ENCODE results near the gene SLC15A3.

Gene SLC15A3

DNA sequence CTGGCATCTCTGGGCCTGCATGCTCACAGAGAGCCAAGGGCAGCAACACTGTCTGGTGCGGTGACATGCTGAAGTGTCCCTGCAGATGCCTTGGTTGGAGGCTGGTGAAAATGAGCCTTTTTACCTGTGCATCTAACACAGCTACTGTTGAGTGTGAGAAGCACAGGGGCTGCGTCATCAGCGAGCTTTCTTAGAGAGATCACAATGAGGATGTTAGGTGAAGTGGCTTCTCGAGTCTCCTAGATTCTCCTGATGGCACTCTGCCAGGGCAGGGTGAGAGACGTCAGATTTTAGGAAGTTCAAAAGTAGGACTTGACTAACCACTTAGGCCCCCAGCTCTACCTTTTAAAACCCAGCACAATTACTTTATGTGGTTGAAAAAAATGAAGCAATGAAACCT lies 3.6 kb upstream of the SLC15A3 start:
- ATAC-seq (ENCODE audit: low read depth) (no peak), DNase-seq (ENCODE audit: low spot score) (no peak)
- TF ChIP-seq, protein P1, sequence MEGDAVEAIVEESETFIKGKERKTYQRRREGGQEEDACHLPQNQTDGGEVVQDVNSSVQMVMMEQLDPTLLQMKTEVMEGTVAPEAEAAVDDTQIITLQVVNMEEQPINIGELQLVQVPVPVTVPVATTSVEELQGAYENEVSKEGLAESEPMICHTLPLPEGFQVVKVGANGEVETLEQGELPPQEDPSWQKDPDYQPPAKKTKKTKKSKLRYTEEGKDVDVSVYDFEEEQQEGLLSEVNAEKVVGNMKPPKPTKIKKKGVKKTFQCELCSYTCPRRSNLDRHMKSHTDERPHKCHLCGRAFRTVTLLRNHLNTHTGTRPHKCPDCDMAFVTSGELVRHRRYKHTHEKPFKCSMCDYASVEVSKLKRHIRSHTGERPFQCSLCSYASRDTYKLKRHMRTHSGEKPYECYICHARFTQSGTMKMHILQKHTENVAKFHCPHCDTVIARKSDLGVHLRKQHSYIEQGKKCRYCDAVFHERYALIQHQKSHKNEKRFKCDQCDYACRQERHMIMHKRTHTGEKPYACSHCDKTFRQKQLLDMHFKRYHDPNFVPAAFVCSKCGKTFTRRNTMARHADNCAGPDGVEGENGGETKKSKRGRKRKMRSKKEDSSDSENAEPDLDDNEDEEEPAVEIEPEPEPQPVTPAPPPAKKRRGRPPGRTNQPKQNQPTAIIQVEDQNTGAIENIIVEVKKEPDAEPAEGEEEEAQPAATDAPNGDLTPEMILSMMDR (IDR thresholded peaks at IDR 0.05; ENCODE audit: poor library complexity, severe bottlenecking) = no peak
- no peaks in the 10 kb centered on the region for H3K4me1 ChIP-seq (ENCODE audit: insufficient read depth, poor library complexity, severe bottlenecking)
- no peaks in the 10 kb centered on the region for H3K27me3 ChIP-seq (ENCODE audit: insufficient read depth, poor library complexity, severe bottlenecking)
- no peaks in the 10 kb centered on the region for H3K9me3 ChIP-seq (ENCODE audit: severe bottlenecking)
- no peaks in the 10 kb centered on the region for H3K36me3 ChIP-seq (ENCODE audit: low read depth)
- H3K27ac ChIP-seq (ENCODE audit: poor library complexity, severe bottlenecking) = no peak overlapping the region
- H3K4me3 ChIP-seq (ENCODE audit: severe bottlenecking) = no peak overlapping the region

DNA sequence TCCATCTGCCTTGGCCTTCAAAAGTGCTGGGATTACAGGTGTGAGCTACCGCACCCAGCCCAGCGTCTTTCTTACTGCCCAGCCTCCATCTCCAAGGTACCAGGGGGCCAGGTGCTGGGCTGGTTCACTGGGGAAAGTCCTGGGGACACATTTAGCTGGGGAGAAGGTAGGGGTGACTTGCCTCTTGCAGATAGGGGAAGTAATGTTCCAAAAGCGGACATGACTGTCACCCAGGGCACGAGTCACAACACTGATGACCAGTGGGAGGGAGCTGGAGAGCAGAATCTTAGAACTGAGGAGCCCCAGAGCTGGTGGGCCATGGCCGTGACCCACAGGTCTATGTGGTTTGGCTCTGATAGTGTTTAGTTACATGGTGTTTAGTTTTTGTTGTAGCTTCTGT lies 2.4 kb upstream of the SLC15A3 start:
- no peaks in the 10 kb centered on the region for H3K9me3 ChIP-seq (ENCODE audit: severe bottlenecking)
- no peak for ATAC-seq (ENCODE audit: low read depth)
- H3K4me3 ChIP-seq (ENCODE audit: severe bottlenecking) = no peak overlapping the region
- DNase-seq (ENCODE audit: low spot score) = no peak
- no peaks in the 10 kb centered on the region for H3K36me3 ChIP-seq (ENCODE audit: low read depth)
- H3K4me1 ChIP-seq (ENCODE audit: insufficient read depth, poor library complexity, severe bottlenecking) = no peaks in the 10 kb centered on the region
- H3K27ac ChIP-seq (ENCODE audit: poor library complexity, severe bottlenecking) = no peak overlapping the region
- TF ChIP-seq, protein P1 (IDR thresholded peaks at IDR 0.05; ENCODE audit: poor library complexity, severe bottlenecking) = no peak
- no peaks in the 10 kb centered on the region for H3K27me3 ChIP-seq (ENCODE audit: insufficient read depth, poor library complexity, severe bottlenecking)

DNA sequence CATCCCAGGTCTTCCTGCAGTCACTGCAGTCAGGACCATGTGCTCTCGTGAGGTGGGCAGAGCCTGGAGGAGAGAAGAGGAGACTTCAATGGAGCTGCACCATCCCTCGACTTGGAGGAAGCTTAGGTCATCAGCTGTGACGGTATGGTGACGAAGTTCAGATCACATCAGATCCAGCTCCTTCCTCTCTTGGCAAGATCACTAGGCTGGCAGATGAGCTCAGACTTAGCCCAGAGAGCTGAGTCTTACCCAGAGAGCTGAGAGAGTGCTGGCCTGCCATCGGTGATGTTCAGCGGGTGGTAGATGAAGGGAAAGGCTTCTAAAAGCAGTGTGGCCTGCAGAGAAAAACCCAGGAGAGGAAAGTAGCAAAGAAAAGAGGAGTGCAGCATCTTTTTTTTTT lies 1.8 kb upstream of the SLC15A3 start:
- H3K27me3 ChIP-seq (ENCODE audit: insufficient read depth, poor library complexity, severe bottlenecking) = no peaks in the 10 kb centered on the region
- no peak for ATAC-seq (ENCODE audit: low read depth)
- no peaks in the 10 kb centered on the region for H3K36me3 ChIP-seq (ENCODE audit: low read depth)
- TF ChIP-seq, protein P1 (IDR thresholded peaks at IDR 0.05; ENCODE audit: poor library complexity, severe bottlenecking) = no peak
- no peaks in the 10 kb centered on the region for H3K9me3 ChIP-seq (ENCODE audit: severe bottlenecking)
- DNase-seq (ENCODE audit: low spot score) = no peak
- H3K4me3 ChIP-seq (ENCODE audit: severe bottlenecking) = no peak overlapping the region
- H3K4me1 ChIP-seq (ENCODE audit: insufficient read depth, poor library complexity, severe bottlenecking) = no peaks in the 10 kb centered on the region
- no peak overlapping the region for H3K27ac ChIP-seq (ENCODE audit: poor library complexity, severe bottlenecking)

DNA sequence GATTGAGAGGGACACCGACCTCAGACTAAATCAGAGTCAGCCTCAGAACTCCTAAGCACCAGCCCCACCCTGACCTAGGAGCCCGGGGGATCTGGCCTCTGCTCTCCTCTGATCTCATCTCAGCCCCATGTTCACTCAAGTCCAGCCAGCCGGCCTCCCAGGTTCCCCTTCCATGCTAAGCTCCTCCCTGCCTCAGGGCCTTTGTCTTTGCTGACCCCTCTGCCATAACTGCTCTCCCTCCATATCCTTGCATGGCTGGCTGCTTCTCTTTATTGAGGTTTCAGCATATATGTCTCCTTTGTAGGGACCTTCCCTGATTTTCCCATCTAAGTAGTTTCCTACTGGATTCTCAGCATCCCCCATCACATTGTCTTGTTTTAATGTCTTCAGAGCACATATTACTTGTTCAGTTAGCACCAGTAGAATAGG lies 780 bp upstream of the SLC15A3 start:
- H3K4me3 ChIP-seq (ENCODE audit: severe bottlenecking) = no peak overlapping the region

DNA sequence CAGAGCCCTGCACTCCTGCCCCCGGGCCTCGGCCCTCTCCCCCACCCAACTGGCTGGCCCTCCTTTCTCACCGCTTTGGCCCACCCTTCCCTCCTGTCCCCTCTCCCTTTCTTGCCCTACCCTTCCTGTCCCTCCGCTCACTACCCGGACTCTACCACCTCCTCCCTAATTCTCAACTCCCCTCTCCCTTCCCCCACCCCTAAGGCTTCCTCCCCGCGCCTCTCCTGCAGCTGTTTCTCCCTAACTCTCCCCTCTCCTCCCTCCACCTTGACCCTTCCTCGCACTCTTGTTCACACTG lies 421 bp downstream of the SLC15A3 start:
- Histone ChIP-seq H3K36me3 (ENCODE audit: low read depth) (no peaks in the 10 kb centered on the region), H3K27ac (ENCODE audit: poor library complexity, severe bottlenecking) (no peak overlapping the region), H3K4me1 (ENCODE audit: insufficient read depth, poor library complexity, severe bottlenecking) (no peaks in the 10 kb centered on the region), H3K4me3 (ENCODE audit: severe bottlenecking) (no peak overlapping the region), H3K27me3 (ENCODE audit: insufficient read depth, poor library complexity, severe bottlenecking) (no peaks in the 10 kb centered on the region), H3K9me3 (ENCODE audit: severe bottlenecking) (no peaks in the 10 kb centered on the region)
- TF ChIP-seq, protein P1 (IDR thresholded peaks at IDR 0.05; ENCODE audit: poor library complexity, severe bottlenecking) = no peak
- DNase-seq (ENCODE audit: low spot score) (no peak), ATAC-seq (ENCODE audit: low read depth) (no peak)

More for the DNA sequence above, 780 bp upstream of the SLC15A3 start:
- TF ChIP-seq, protein P1 (IDR thresholded peaks at IDR 0.05; ENCODE audit: poor library complexity, severe bottlenecking) = no peak
- H3K36me3 ChIP-seq (ENCODE audit: low read depth) = no peaks in the 10 kb centered on the region
- H3K4me1 ChIP-seq (ENCODE audit: insufficient read depth, poor library complexity, severe bottlenecking) = no peaks in the 10 kb centered on the region
- H3K9me3 ChIP-seq (ENCODE audit: severe bottlenecking) = no peaks in the 10 kb centered on the region
- ATAC-seq (ENCODE audit: low read depth) (no peak), DNase-seq (ENCODE audit: low spot score) (no peak)
- H3K27me3 ChIP-seq (ENCODE audit: insufficient read depth, poor library complexity, severe bottlenecking) = no peaks in the 10 kb centered on the region
- H3K27ac ChIP-seq (ENCODE audit: poor library complexity, severe bottlenecking) = no peak overlapping the region
